Neural cell (in vitro differentiated cells): ENCODE measurements around the gene PDCD7. TPM values are rescaled to one million over a fixed set of nuclear protein-coding genes. Genes with fewer than 3 reads are reported as not detected.
"Not testable (repeated sequence)": the region's sequence is repeated elsewhere in the genome, so short reads cannot be mapped to it uniquely, and the experiment has no call there.

Source experiments
- H2AFZ ChIP-seq: fragments of 200-600, 300-800 bp; sonication (generic), shearing (Covaris generic); 2 replicates; pipeline ENCODE4 v1.6.0; 2014; ENCODE audit warnings: low read depth, mild to moderate bottlenecking, antibody characterized with exemption, low read length, moderate library complexity
- H3F3A ChIP-seq: fragments of 200-600 bp; shearing (Covaris generic); 2 replicates; pipeline ENCODE4 v1.6.1; 2016; ENCODE audit warnings: mild to moderate bottlenecking, moderate library complexity, mixed read lengths, antibody characterized with exemption, low read length; ENCODE audit not compliant: insufficient read depth, poor library complexity, severe bottlenecking
- H3K27ac ChIP-seq: fragments of 200-600, 300-800 bp; sonication (generic), shearing (Covaris generic); 2 replicates; pipeline ENCODE4 v1.5.1; 2014; ENCODE audit warnings: mild to moderate bottlenecking, low read length, moderate library complexity
- H3K27me3 ChIP-seq: fragments of 300-800, 200-600 bp; sonication (generic), shearing (Covaris generic); 2 replicates; pipeline ENCODE4 v1.6.0; 2014; ENCODE audit warnings: mild to moderate bottlenecking, low read depth, low read length, moderate library complexity; ENCODE audit not compliant: insufficient read depth
- H3K36me3 ChIP-seq: fragments of 300-800, 200-600 bp; sonication (generic), shearing (Covaris generic); 2 replicates; pipeline ENCODE4 v1.5.1; 2014; ENCODE audit warnings: mild to moderate bottlenecking, antibody characterized with exemption, low read length, moderate library complexity; ENCODE audit not compliant: insufficient read depth
- H3K4me2 ChIP-seq: fragments of 300-800, 200-600 bp; sonication (generic), shearing (Covaris generic); 2 replicates; pipeline ENCODE4 v1.6.0; 2014; ENCODE audit warnings: mild to moderate bottlenecking, low read length
- H3K4me3 ChIP-seq: fragments of 300-800, 200-600 bp; sonication (generic), shearing (Covaris generic); 2 replicates; pipeline ENCODE4 v1.5.1; 2014; ENCODE audit warnings: mild to moderate bottlenecking, low read length, moderate library complexity
- H3K79me2 ChIP-seq: fragments of 200-600 bp; shearing (Covaris generic); replicated peaks from 2 replicates; pipeline ENCODE4 v1.6.0; 2014; ENCODE audit warnings: mild to moderate bottlenecking, low read length, moderate library complexity; ENCODE audit not compliant: insufficient read depth
- H3K9ac ChIP-seq: fragments of 300-800, 200-600 bp; sonication (generic), shearing (Covaris generic); 2 replicates; pipeline ENCODE4 v1.6.1; 2016; ENCODE audit warnings: mild to moderate bottlenecking, low read length, mixed read lengths
- H3K9me2 ChIP-seq: fragments of 200-600 bp; shearing (Covaris generic); 2 replicates; pipeline ENCODE4 v1.6.1; 2016; ENCODE audit warnings: mild to moderate bottlenecking, low read length, mixed read lengths; ENCODE audit not compliant: insufficient read depth
- H3K9me3 ChIP-seq: fragments of 200-600, 300-800 bp; sonication (generic), shearing (Covaris generic); 2 replicates; pipeline ENCODE4 v1.6.1; 2016; ENCODE audit warnings: mild to moderate bottlenecking, mixed run types, low read length, moderate library complexity, mixed read lengths
- H4K20me1 ChIP-seq: fragments of 200-600 bp; shearing (Covaris generic); 2 replicates; pipeline ENCODE4 v1.6.1; 2016; ENCODE audit warnings: mild to moderate bottlenecking, mixed run types; ENCODE audit not compliant: insufficient read depth
- CTCF ChIP-seq: fragments of 450-650 bp; IDR thresholded peaks from 2 replicates; pipeline ENCODE4 v1.5.1; 2014; ENCODE audit warnings: antibody characterized with exemption, mild to moderate bottlenecking, moderate library complexity; ENCODE audit not compliant: poor library complexity, severe bottlenecking
- EP300 ChIP-seq: fragments of 450-650 bp; conservative IDR thresholded peaks from 2 replicates; pipeline ENCODE4 v1.6.1; 2014; ENCODE audit warnings: antibody characterized with exemption, mild to moderate bottlenecking, moderate library complexity; ENCODE audit not compliant: poor library complexity, severe bottlenecking
- EZH2 ChIP-seq: fragments of 200-600, 300-800 bp; shearing (Covaris generic), sonication (generic); IDR thresholded peaks from 2 replicates; pipeline ENCODE4 v1.6.1; 2014; ENCODE audit warnings: antibody characterized with exemption, low read length, borderline replicate concordance, mild to moderate bottlenecking; ENCODE audit not compliant: insufficient read depth, poor library complexity, severe bottlenecking
- MXI1 ChIP-seq: fragments of 450-650 bp; conservative IDR thresholded peaks from 2 replicates; pipeline ENCODE4 v1.6.1; 2014; ENCODE audit warnings: antibody characterized with exemption, mild to moderate bottlenecking; ENCODE audit not compliant: poor library complexity, severe bottlenecking
- POLR2AphosphoS5 ChIP-seq: IDR thresholded peaks from 2 replicates; pipeline ENCODE4 v1.6.1; 2012
- RAD21 ChIP-seq: fragments of 450-650 bp; conservative IDR thresholded peaks from 2 replicates; pipeline ENCODE4 v1.6.1; 2014; ENCODE audit warnings: antibody characterized with exemption, mild to moderate bottlenecking, moderate library complexity
- REST ChIP-seq: IDR thresholded peaks from 2 replicates; pipeline ENCODE4 v1.6.1; 2012; ENCODE audit warnings: borderline replicate concordance
- SMC3 ChIP-seq: fragments of 450-650 bp; conservative IDR thresholded peaks from 2 replicates; pipeline ENCODE4 v1.6.1; 2014; ENCODE audit warnings: antibody characterized with exemption, mild to moderate bottlenecking, moderate library complexity; ENCODE audit not compliant: poor library complexity
- TAF1 ChIP-seq: IDR thresholded peaks from 2 replicates; pipeline ENCODE4 v1.6.1; 2012; ENCODE audit warnings: low read depth
- polyA plus RNA-seq: library from polyadenylated mRNA; depleted of rRNA; stranded (reverse); fragments of >200 nt; gene quantifications from 2 replicates; pipeline ENCODE4 v1.2.3, GENCODE V29; 2014

PDCD7 gene
- polyA plus RNA-seq, 1 donor from 2014 or later, result 46.8 TPM

- Histone ChIP-seq H3K4me3 (no peak overlapping the region), H3K79me2 (no peaks in the 10 kb centered on the region), H4K20me1 (no peaks in the 10 kb centered on the region), H3K9ac (no peak overlapping the region), H2AFZ (no peak overlapping the region), H3K27me3 (no peaks in the 10 kb centered on the region), H3K9me2 (no peaks in the 10 kb centered on the region), H3K9me3 (no peaks in the 10 kb centered on the region), H3K4me2 (no peak overlapping the region), H3K36me3 (no peaks in the 10 kb centered on the region), H3K27ac (no peak overlapping the region), H3F3A (no peaks in the 10 kb centered on the region)
- TF ChIP-seq EZH2 (no peak), CTCF (no peak), POLR2AphosphoS5 (no peak), MXI1 (no peak), TAF1 (no peak), SMC3 (no peak), RAD21 (no peak), REST (no peak)
Measured at GRCh38 chr15:65147902-65148301, 14.3 kb upstream of the PDCD7 start.

- H4K20me1 ChIP-seq, result no peaks in the 10 kb centered on the region
- H3K27ac ChIP-seq, result no peak overlapping the region
- TF ChIP-seq EP300 (no peak), REST (no peak), SMC3 (no peak), RAD21 (no peak), POLR2AphosphoS5 (no peak), EZH2 (no peak), MXI1 (no peak), TAF1 (no peak), CTCF (no peak)
- no peaks in the 10 kb centered on the region for H3F3A ChIP-seq
- H3K27me3 ChIP-seq, result no peaks in the 10 kb centered on the region
- H2AFZ ChIP-seq, result no peak overlapping the region
- H3K36me3 ChIP-seq, result no peaks in the 10 kb centered on the region
- H3K9me3 ChIP-seq, result no peaks in the 10 kb centered on the region
- H3K9ac ChIP-seq, result no peak overlapping the region
- no peaks in the 10 kb centered on the region for H3K9me2 ChIP-seq
- no peak overlapping the region for H3K4me2 ChIP-seq
- H3K79me2 ChIP-seq, result no peaks in the 10 kb centered on the region
- H3K4me3 ChIP-seq, result no peak overlapping the region
Measured at GRCh38 chr15:65146438-65146837, 12.8 kb upstream of the PDCD7 start.

- not testable (repeated sequence) for H3K79me2 ChIP-seq, H3K36me3 ChIP-seq, H2AFZ ChIP-seq, H4K20me1 ChIP-seq, H3K9me2 ChIP-seq, H3K4me3 ChIP-seq, H3K4me2 ChIP-seq, H3K27ac ChIP-seq, H3F3A ChIP-seq, H3K9ac ChIP-seq, H3K9me3 ChIP-seq, H3K27me3 ChIP-seq
Measured at GRCh38 chr15:65138631-65139030, 5.0 kb upstream of the PDCD7 start.
